Amygdala (tissue), 56 donors: ENCODE data around the gene APOL6.
"Not testable (repeated sequence)": the region's sequence is repeated elsewhere in the genome, so short reads cannot be mapped to it uniquely, and the experiment has no call there.

Experiments used
- DNase-seq, 56 donors: peaks; one replicate each; lab custom pipeline; 2025; lab: John Stamatoyannopoulos, UW

Gene APOL6

GRCh38 chr22:35666699-35667098 lies 18.5 kb downstream of the APOL6 start:
- not testable (repeated sequence) for DNase-seq

GRCh38 chr22:35674335-35674734 lies 26.1 kb downstream of the APOL6 start:
- no peak for DNase-seq

DNA sequence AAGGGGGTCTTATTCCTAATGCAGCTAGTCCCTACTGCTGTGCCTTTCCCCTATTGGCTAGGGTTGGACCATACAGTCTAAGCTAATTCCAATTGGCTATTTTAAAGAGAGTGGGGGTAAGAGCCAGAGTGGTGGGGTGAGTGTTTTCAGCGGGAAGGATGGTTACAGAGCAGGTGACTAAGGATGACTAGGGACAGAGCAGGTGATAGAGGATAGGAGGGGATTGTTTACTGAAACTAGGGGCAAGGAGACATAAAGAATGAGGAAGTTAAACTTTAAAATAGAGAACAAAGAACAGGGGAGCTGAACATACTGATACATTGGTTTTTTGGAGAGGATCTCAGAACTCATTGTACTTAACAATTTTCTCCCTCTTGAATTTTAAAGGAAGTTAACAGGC lies 27.8 kb downstream of the APOL6 start:
- not testable (repeated sequence) for DNase-seq

DNA sequence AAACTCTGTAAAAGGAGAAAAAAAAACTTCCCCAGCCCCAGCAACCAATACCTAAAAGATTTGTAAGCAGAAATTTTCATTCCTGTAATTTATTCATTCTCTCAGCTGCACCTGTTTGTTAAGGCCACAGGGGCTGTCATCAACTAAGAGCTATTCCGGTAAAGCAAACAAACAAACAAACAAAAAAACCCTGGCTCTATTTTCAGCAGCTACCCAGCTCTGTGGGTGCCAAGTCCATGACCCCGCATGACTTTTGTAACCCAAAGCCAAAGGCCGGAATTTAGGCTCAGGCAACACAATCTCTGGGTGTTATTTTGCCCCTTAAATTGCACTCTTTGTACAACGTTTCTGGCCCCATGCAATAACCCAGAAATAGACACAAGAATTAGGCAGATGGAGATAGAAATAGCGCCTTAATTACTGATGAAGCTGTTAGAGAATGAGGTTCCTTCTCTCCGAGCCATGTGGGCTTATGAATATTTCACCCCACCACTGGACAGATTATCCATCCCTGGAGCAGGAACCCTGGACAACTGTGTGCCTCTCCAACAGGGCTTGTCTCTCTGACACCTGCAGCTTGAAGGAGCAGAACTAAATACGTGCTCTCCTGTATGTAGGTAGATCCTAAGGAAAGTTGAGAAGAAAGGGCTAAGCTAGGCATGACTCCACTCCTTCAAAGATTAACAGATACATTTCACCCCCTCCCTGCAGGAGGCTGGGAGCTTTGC lies 29.4 kb downstream of the APOL6 start:
- DNase-seq: peak in 1 of 56 donors; percentile 4

DNA sequence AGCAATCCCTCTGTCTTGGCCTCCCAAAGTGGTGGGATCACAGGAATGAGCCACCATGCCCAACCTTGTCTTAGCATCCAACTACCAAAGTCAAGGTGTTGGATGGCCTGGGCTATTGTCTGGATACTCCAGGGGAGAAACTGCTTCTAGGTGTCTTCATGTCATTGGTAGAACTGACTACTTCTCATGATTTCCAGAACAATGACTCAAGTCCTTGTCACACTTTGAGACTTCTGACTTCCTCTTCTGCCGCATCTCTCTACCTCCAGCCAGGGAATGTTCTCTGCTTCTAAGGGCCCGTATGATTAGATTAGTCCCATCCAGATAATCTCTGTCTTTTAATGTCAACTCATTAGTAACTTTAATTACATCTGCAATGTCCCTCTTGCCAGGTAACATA lies 30.6 kb downstream of the APOL6 start:
- no peak for DNase-seq

DNA sequence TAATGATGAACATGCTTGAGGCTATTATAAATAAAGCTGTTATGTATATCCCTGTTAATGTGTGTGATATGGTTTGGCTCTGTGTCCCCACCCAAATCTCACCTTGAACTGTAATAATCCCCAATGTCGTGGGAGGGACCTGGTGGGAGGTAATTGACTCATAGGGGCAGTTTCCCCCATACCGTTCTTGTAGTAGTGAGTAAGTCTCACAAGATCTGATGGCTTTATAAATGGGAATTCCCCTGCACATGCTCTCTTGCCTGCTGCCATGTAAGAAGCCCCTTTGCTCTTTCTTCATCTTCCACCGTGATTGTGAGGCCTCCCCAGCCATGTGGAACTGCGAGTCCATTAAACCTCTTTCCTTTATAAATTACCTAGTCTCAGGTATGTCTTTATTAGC lies 31.2 kb downstream of the APOL6 start:
- not testable (repeated sequence) for DNase-seq

- no peak for DNase-seq
Measured at GRCh38 chr22:35681454-35682052, 33.3 kb downstream of the APOL6 start.

GRCh38 chr22:35683560-35683959 lies 35.3 kb downstream of the APOL6 start:
- DNase-seq: no peak

DNA sequence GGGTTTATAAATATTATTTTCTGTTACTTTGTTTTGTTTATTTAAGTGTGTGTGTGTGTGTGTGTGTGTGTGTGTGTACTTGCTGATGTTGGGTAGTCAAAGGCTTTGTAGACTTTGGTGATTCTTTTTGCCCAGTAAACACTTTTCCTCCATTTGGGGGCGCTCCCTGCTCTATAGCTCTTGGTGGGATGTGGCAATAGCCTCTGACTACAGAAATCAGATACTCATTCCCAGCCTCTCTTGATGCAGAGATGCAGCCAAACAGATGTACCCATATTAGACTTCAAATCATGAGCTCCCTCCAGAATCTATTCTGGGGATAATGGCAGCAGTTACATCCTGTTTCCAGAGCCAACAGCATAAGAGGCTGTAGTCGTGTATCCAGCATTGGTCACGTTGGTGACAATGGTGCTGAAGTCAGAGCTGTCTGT lies 36.0 kb downstream of the APOL6 start:
- peak in 13 of 56 donors; percentile 2 to 49 (median 18) for DNase-seq

DNA sequence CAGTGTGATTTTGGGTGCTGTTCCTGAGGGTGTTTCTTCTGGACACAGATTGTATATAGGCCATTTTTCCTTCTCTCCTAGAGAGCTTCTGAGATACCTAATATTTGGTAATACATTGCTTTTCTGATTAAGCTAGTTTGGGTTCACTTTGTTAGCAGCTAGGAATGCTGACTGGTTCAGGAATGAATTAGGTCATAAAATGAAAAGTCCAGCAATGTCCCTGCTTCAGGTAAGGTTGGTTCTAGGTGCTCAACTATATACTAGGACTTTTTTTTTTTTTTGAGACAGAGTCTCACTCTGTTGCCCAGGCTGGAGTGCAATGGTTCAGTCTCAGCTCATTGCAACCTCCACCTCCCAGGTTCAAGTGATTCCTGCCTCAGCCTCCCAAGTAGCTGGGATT lies 36.5 kb downstream of the APOL6 start:
- DNase-seq: no peak

- no peak for DNase-seq
Measured at GRCh38 chr22:35685731-35686130, 37.5 kb downstream of the APOL6 start.

GRCh38 chr22:35686298-35686697 lies 38.1 kb downstream of the APOL6 start:
- no peak for DNase-seq

DNA sequence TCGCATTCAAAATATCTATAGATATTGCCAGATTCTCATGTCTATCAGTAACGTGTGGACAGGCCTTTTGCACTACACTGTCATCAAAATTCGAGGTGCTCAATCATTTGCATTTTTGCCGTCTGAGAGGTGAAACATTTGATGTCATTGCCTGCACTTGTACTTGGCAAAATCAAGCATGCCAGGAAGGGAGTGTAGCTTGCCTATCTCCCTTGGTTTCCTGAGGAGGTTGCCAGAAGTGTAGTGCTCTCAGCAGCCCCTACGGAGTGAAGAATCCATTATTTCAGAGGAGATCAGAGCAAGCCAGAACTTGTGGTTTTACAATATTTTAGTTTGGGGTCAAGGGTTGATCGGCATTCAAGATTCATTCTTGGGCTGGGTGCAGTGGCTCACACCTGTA lies 39.2 kb downstream of the APOL6 start:
- DNase-seq: no peak

GRCh38 chr22:35688913-35689675 lies 40.8 kb downstream of the APOL6 start:
- no peak for DNase-seq

- DNase-seq: no peak
Measured at GRCh38 chr22:35690001-35690400, 41.8 kb downstream of the APOL6 start.

DNA sequence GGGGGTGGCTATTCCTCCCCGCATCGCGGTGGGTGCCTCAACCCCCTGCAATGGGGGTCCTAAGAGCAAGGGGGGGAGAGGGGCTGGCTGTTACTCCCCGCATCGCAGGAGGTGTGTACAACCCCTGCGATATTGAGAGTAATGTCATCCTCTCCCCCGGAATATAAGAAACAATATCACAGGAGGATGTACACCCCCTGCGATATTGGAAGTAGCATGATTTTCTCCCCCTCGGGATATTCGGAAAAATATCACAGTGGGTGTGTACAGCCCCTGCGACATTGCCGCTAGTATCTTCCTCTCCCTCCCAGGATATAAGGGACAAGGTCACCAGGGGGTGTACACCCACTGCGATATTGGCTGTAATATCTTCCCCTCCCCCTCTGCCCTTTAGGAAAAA lies 47.0 kb downstream of the APOL6 start:
- DNase-seq: no peak

DNA sequence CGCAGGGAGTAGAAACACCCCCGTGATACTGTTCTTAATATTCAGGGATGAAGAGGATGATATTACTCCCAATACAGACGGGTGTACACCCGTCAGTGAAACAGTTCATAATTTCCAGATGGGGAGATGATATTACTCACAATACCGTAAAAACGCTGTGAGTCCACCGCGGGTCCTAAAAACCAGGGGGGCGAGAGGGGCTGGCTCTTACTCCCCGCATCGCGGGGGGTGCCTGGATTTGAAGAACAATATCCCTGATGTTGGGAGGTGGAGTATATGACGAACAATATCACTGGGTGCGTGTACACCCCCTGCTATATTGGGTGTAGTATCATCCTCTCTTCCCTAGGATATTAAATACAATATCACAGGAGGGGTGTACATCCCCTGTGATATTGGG lies 48.9 kb downstream of the APOL6 start:
- no peak for DNase-seq

DNA sequence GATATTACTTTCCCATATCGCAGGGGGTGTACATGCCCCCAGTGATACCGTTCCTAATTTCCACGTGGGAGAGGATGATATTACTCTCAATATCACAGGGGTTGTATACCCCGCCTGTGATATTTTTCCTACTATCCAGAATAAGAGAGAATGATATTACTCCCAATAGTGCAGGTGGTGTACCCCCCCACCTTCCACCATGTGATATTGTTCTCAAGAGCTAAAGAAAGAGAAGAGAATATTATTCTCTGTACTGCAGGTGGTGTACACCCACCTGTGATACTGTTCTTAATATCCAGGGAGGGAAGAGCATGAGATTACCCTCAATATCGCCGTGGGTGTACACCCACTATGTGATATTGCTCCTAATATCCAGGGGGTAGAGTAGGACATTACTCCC lies 51.6 kb downstream of the APOL6 start:
- DNase-seq: not testable (repeated sequence)

DNA sequence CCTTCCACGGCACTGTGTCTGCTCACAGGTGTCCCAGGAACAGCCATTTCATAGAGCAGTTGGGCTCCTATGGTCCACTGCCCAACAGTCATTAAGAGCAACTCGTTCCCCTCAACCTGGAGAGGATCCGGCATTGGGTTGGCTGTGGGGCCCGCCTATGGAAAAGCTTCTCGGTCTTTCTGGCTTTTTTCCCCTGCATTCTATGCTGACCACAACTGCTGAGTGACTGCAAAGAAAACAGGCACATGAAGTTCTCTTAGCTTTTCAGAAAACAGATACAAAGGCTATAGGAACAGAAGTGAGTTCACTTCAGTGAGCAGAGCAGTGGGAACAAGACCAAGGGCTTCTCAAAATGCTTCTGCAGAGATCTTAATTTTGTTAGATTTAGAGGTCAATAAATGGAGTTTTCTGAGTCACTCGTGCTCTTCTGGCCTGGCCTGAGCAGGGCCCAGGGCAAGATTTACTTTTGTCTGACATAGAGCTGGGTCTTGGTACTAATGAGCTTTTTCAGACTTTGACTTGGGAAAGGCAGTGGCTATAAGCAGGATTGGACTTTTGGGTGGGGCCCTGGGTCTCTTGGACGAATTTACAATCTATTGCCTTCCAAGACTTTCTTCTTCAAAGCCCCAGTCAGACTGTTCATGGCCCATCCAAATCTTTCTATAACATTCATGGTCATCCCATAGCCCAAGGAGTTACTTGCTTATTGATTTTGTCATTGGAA lies 55.8 kb downstream of the APOL6 start:
- no peak for DNase-seq

GRCh38 chr22:35705141-35705540 lies 56.9 kb downstream of the APOL6 start:
- DNase-seq: no peak

DNA sequence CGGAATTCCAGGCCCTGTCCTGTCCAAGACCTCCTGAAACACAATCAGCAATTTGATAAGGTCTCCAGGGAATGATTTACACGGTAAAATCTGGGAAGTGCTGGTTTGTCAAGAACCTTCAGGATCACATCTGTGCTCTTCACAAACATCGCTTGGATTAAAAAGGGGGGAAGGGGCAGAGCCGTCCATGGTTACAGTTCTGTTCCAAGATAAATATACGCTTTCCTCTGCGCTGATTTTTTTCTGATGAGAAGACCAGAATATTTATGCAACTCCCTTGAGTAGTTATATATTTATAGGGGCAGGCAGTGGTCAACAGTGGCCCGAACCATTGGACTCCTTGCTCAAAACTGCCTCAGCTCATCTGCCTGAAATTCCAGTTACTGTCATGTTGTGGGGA lies 60.2 kb downstream of the APOL6 start:
- DNase-seq: no peak
